SK-N-SH (cell line): ENCODE results near the gene RFPL1. TPM values are rescaled to one million over a fixed set of nuclear protein-coding genes. Genes with fewer than 3 reads are reported as not detected.

Experiments used
- CTCF ChIA-PET: fragments of 300-600, 350-600 bp; formaldehyde crosslinking; extraction: SDS; loops from one replicate; lab custom pipeline; 2021; lab: Yijun Ruan, JAX
- POLR2A ChIA-PET: fragments of 350-600 bp; sonication (Branson Sonifier 250); formaldehyde crosslinking; extraction: SDS; loops from one replicate; lab custom pipeline; 2020; ENCODE audit warnings: antibody characterized with exemption, inconsistent platforms; lab: Yijun Ruan, JAX
- DNase-seq: peaks from one replicate; pipeline ENCODE4 v3.0.0; 2012
- H2AFZ ChIP-seq: fragments of 200-600 bp; sonication (generic); 2 replicates; pipeline ENCODE4 v1.8.1; 2016; ENCODE audit warnings: antibody characterized with exemption, mild to moderate bottlenecking, low read depth
- H3F3A ChIP-seq: fragments of 200-600 bp; sonication (generic); replicated peaks from 2 replicates; pipeline ENCODE3; 2016; ENCODE audit warnings: antibody characterized with exemption, mild to moderate bottlenecking; ENCODE audit not compliant: insufficient read depth
- H3K27ac ChIP-seq, 2 experiments: fragments of 200-500 bp in 1 of 2; fragments of 200-600 bp in 1 of 2; sonication (Bioruptor generic) in 1 of 2; sonication (generic), shearing (Covaris generic) in 1 of 2; 2 replicates each; pipeline versions ENCODE4 v1.5.1 to v1.6.1; 2014 to 2016; ENCODE audit warnings: low read depth in 2 of 2, inconsistent platforms in 1 of 2, low read length in 1 of 2, mild to moderate bottlenecking in 1 of 2, mixed read lengths in 1 of 2
- H3K27me3 ChIP-seq: fragments of 200-600 bp; sonication (generic), shearing (Covaris generic); 2 replicates; pipeline ENCODE4 v1.6.1; 2016; ENCODE audit warnings: mixed run types; ENCODE audit not compliant: insufficient read depth
- H3K36me3 ChIP-seq, 2 experiments: fragments of 200-500 bp in 1 of 2; fragments of 200-600 bp in 1 of 2; sonication (Bioruptor generic) in 1 of 2; sonication (generic) in 1 of 2; replicated peaks in 1 of 2; 2 replicates each; pipeline versions ENCODE3 to v1.5.1; 2014 to 2016; ENCODE audit warnings: low read length in 1 of 2, mild to moderate bottlenecking in 1 of 2; ENCODE audit not compliant: insufficient read depth in 2 of 2, control insufficient read depth in 1 of 2
- H3K4me1 ChIP-seq, 2 experiments: fragments of 200-500 bp in 1 of 2; fragments of 200-600 bp in 1 of 2; sonication (Bioruptor generic) in 1 of 2; sonication (generic), shearing (Covaris generic) in 1 of 2; 2 replicates each; pipeline versions ENCODE4 v1.5.1 to v1.6.1; 2014 to 2016; ENCODE audit warnings: low read depth in 1 of 2, low read length in 1 of 2, mixed run types in 1 of 2; ENCODE audit not compliant: insufficient read depth in 2 of 2, control insufficient read depth in 1 of 2
- H3K4me2 ChIP-seq: fragments of 200-600 bp; sonication (generic), shearing (Covaris generic); 2 replicates; pipeline ENCODE4 v1.6.1; 2017; ENCODE audit warnings: mixed run types
- H3K4me3 ChIP-seq, 2 experiments: fragments of 200-500 bp in 1 of 2; fragments of 200-600 bp in 1 of 2; sonication (Bioruptor generic) in 1 of 2; sonication (generic), shearing (Covaris generic) in 1 of 2; 2 replicates each; pipeline versions ENCODE4 v1.5.1 to v1.8.1; 2014 to 2016; ENCODE audit warnings: low read depth in 2 of 2, inconsistent platforms in 1 of 2, low read length in 1 of 2, mild to moderate bottlenecking in 1 of 2, mixed read lengths in 1 of 2, moderate library complexity in 1 of 2
- H3K79me2 ChIP-seq: fragments of 200-600 bp; sonication (generic); 2 replicates; pipeline ENCODE4 v1.8.1; 2017; ENCODE audit warnings: mild to moderate bottlenecking; ENCODE audit not compliant: insufficient read depth
- H3K9ac ChIP-seq: fragments of 200-600 bp; sonication (generic); 2 replicates; pipeline ENCODE4 v1.6.1; 2017; ENCODE audit warnings: mixed run types
- H3K9me2 ChIP-seq: fragments of 200-600 bp; sonication (generic); 2 replicates; pipeline ENCODE4 v1.6.1; 2017; ENCODE audit warnings: mixed run types
- H3K9me3 ChIP-seq: fragments of 200-600 bp; sonication (generic); 2 replicates; pipeline ENCODE4 v1.6.1; 2017; ENCODE audit warnings: mixed run types, mild to moderate bottlenecking, moderate library complexity
- H4K20me1 ChIP-seq: fragments of 200-600 bp; sonication (generic); 2 replicates; pipeline ENCODE4 v1.6.1; 2017; ENCODE audit warnings: mild to moderate bottlenecking, mixed run types; ENCODE audit not compliant: insufficient read depth
- EP300 ChIP-seq, 2 experiments: IDR thresholded peaks; 2 replicates each; pipeline versions ENCODE4 v1.4.0 to v1.6.1; 2012; ENCODE audit warnings: borderline replicate concordance in 1 of 2, low read depth in 1 of 2, low read length in 1 of 2
- FOXJ3 ChIP-seq: sonication (generic); formaldehyde crosslinking; IDR thresholded peaks from 2 replicates; pipeline ENCODE4 v1.5.1; 2020; ENCODE audit warnings: mild to moderate bottlenecking, missing genetic modification reagents
- FOXM1 ChIP-seq: IDR thresholded peaks from 2 replicates; pipeline ENCODE4 v1.4.0; 2012; ENCODE audit warnings: low read depth, mild to moderate bottlenecking
- GATA2 ChIP-seq: sonication (generic); formaldehyde crosslinking; IDR thresholded peaks from 2 replicates; pipeline ENCODE4 v1.5.0; 2020; ENCODE audit warnings: mild to moderate bottlenecking, missing genetic modification reagents
- JUND ChIP-seq: IDR thresholded peaks from 2 replicates; pipeline ENCODE4 v1.4.0; 2012
- MEF2A ChIP-seq: IDR thresholded peaks from 2 replicates; pipeline ENCODE4 v1.4.0; 2012; ENCODE audit warnings: low read depth, borderline replicate concordance
- NFIC ChIP-seq: IDR thresholded peaks from 2 replicates; pipeline ENCODE4 v1.4.0; 2012; ENCODE audit warnings: borderline replicate concordance
- NRF1 ChIP-seq: IDR thresholded peaks from 2 replicates; pipeline ENCODE4 v1.6.1; 2012; ENCODE audit warnings: low read depth, mild to moderate bottlenecking, low read length
- POLR2AphosphoS5 ChIP-seq: IDR thresholded peaks from 2 replicates; pipeline ENCODE4 v1.6.1; 2012; ENCODE audit warnings: low read depth, low read length
- RAD21 ChIP-seq: IDR thresholded peaks from 2 replicates; pipeline ENCODE4 v1.6.1; 2012; ENCODE audit warnings: mild to moderate bottlenecking, low read length
- RCOR1 ChIP-seq: fragments of 150-350 bp; IDR thresholded peaks from 2 replicates; pipeline ENCODE4 v1.6.1; 2017; ENCODE audit warnings: antibody characterized with exemption, low read length
- RFX5 ChIP-seq: IDR thresholded peaks from 2 replicates; pipeline ENCODE4 v1.6.1; 2012; ENCODE audit warnings: mild to moderate bottlenecking, improper control_type of control experiment, low read length
- RXRA ChIP-seq: IDR thresholded peaks from 2 replicates; pipeline ENCODE4 v1.4.0; 2012; ENCODE audit warnings: low read depth, mild to moderate bottlenecking, borderline replicate concordance
- SMC3 ChIP-seq: IDR thresholded peaks from 2 replicates; pipeline ENCODE4 v1.6.1; 2012; ENCODE audit warnings: low read depth, low read length, improper control_type of control experiment
- TCF12 ChIP-seq: IDR thresholded peaks from 2 replicates; pipeline ENCODE4 v1.4.0; 2012
- YY1 ChIP-seq: IDR thresholded peaks from 2 replicates; pipeline ENCODE4 v1.4.0; 2012; ENCODE audit warnings: low read depth, mild to moderate bottlenecking
- WGBS: methylation state at CpG from one replicate; pipeline ENCODE4 v1.1.6; 2017; ENCODE audit warnings: low lambda C conversion rate; 5-methylcytosine and 5-hydroxymethylcytosine counted together
- polyA plus RNA-seq, 3 experiments: library from polyadenylated mRNA; depleted of rRNA; stranded (reverse); fragments of >200 nt; gene quantifications; 2 replicates each; pipeline ENCODE4 v1.2.3, GENCODE V29; 2012
- TF ChIP-seq, protein P1 (sequence below): IDR thresholded peaks from 2 replicates; pipeline ENCODE4 v1.6.1; 2012; ENCODE audit warnings: mild to moderate bottlenecking, low read depth, low read length, moderate library complexity
- TF ChIP-seq, protein P2 (sequence below): fragments of 150-350 bp; IDR thresholded peaks from 2 replicates; pipeline ENCODE4 v1.6.1; 2017; ENCODE audit warnings: antibody characterized with exemption, low read length, low read depth, borderline replicate concordance
- TF ChIP-seq, protein P3 (sequence below): fragments of 150-350 bp; IDR thresholded peaks from 2 replicates; pipeline ENCODE4 v1.6.1; 2016; ENCODE audit warnings: mild to moderate bottlenecking, low read depth, low read length

RFPL1 gene
- polyA plus RNA-seq, 1 of the 3 experiments (the other 2 are of a cell fraction), result not detected

DNA sequence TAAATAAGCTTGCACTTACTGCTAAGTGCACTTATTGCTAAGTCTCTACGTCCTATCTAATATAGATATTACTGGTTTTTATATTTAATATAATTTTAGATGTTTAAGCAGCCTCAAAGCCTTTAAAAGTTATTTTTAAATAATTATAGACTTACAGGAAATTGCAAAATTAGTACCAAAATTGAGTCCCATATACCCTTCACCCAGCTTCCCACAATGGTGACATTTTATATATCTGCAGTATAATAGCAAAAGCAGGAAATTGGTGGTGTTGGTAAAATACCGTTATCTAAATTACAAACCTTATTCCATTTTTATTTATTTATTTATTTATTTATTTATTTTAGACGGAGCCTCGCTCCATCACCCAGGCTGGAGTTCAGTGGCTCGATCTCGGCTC is 48.1 kb upstream of the RFPL1 start:
- Histone ChIP-seq H3K79me2 (peaks cover 35% of the 10 kb centered on the region; the same call in 1 of the 2 replicates), H3F3A (no peaks in the 10 kb centered on the region), H3K9me3 (no peaks in the 10 kb centered on the region), H4K20me1 (no peaks in the 10 kb centered on the region), H3K9me2 (no peaks in the 10 kb centered on the region), H3K4me1 (peaks cover 0 to 2% of the 10 kb centered on the region in 2 experiments; a peak in 2 of 4 replicates), H3K36me3 (peaks cover 0 to 6% of the 10 kb centered on the region in 2 experiments), H3K27me3 (no peaks in the 10 kb centered on the region), H3K4me3 (no peak overlapping the region), H3K9ac (no peak overlapping the region), H2AFZ (no peak overlapping the region), H3K27ac (no peak overlapping the region), H3K4me2 (no peak overlapping the region)
- CTCF ChIA-PET, result interaction anchor here (1.2 to 1.6 kb wide), 2 partner anchors 135 to 698 kb away, joined by 3 read pairs; no protein-coding TSS in a partner anchor
- POLR2A ChIA-PET, result interaction anchor here (0.6 kb wide), 1 partner anchor 90 kb away, joined by 3 read pairs; no protein-coding TSS in a partner anchor
- no peak for DNase-seq
- TF ChIP-seq SMC3, result no peak
- TF ChIP-seq MEF2A, result no peak
- no peak for TF ChIP-seq RFX5
- TF ChIP-seq TCF12, result no peak
- no peak for TF ChIP-seq FOXJ3 (CRISPR knock-in tag)
- TF ChIP-seq NFIC, result no peak
- TF ChIP-seq, protein P1, sequence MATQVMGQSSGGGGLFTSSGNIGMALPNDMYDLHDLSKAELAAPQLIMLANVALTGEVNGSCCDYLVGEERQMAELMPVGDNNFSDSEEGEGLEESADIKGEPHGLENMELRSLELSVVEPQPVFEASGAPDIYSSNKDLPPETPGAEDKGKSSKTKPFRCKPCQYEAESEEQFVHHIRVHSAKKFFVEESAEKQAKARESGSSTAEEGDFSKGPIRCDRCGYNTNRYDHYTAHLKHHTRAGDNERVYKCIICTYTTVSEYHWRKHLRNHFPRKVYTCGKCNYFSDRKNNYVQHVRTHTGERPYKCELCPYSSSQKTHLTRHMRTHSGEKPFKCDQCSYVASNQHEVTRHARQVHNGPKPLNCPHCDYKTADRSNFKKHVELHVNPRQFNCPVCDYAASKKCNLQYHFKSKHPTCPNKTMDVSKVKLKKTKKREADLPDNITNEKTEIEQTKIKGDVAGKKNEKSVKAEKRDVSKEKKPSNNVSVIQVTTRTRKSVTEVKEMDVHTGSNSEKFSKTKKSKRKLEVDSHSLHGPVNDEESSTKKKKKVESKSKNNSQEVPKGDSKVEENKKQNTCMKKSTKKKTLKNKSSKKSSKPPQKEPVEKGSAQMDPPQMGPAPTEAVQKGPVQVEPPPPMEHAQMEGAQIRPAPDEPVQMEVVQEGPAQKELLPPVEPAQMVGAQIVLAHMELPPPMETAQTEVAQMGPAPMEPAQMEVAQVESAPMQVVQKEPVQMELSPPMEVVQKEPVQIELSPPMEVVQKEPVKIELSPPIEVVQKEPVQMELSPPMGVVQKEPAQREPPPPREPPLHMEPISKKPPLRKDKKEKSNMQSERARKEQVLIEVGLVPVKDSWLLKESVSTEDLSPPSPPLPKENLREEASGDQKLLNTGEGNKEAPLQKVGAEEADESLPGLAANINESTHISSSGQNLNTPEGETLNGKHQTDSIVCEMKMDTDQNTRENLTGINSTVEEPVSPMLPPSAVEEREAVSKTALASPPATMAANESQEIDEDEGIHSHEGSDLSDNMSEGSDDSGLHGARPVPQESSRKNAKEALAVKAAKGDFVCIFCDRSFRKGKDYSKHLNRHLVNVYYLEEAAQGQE, result no peak
- TF ChIP-seq, protein P2, sequence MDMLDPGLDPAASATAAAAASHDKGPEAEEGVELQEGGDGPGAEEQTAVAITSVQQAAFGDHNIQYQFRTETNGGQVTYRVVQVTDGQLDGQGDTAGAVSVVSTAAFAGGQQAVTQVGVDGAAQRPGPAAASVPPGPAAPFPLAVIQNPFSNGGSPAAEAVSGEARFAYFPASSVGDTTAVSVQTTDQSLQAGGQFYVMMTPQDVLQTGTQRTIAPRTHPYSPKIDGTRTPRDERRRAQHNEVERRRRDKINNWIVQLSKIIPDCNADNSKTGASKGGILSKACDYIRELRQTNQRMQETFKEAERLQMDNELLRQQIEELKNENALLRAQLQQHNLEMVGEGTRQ, result no peak
- TF ChIP-seq GATA2 (CRISPR knock-in tag), result no peak
- TF ChIP-seq NRF1, result no peak
- TF ChIP-seq RAD21, result no peak
- TF ChIP-seq POLR2AphosphoS5, result no peak
- 97% methylated on average over 6 of the region's 6 CpGs for WGBS

DNA sequence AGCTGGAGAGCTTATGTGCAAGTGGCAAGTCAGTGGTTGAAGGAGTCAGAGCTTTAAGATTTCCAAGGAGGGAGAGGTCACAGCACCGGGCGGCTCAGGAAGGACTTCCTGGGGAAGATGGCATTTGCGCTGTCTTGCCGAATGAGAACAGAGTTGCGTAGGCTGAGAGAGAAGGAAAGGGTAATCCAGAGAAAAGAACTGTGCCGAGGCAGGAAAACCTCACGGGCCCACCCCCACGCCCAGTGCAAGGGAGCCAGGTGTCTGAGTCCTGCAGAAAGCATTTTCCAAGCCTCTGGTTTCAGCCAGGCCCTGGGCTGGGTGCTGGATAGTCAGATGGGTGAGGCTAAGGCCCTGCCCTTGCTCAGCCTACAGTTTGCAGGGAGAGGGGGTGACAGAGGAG is 46.8 kb upstream of the RFPL1 start:
- Histone ChIP-seq H4K20me1 (no peaks in the 10 kb centered on the region), H3K4me2 (no peak overlapping the region), H3K36me3 (peaks cover 0 to 2% of the 10 kb centered on the region in 2 experiments), H3K9me2 (no peaks in the 10 kb centered on the region), H3K4me3 (no peak overlapping the region), H3K9me3 (no peaks in the 10 kb centered on the region), H3F3A (no peaks in the 10 kb centered on the region), H2AFZ (no peak overlapping the region), H3K9ac (no peak overlapping the region), H3K79me2 (peaks cover 22% of the 10 kb centered on the region; the same call in 1 of the 2 replicates), H3K27ac (no peak overlapping the region), H3K4me1 (peaks cover 0 to 5% of the 10 kb centered on the region in 2 experiments; a peak in 2 of 4 replicates), H3K27me3 (no peaks in the 10 kb centered on the region)
- ChIA-PET POLR2A (no interaction called here), CTCF (no interaction called here)
- no peak for DNase-seq
- WGBS, result 90% methylated on average over 8 of the region's 8 CpGs
- no peak for TF ChIP-seq MEF2A
- TF ChIP-seq FOXM1, result no peak
- TF ChIP-seq RFX5, result no peak
- TF ChIP-seq EP300 (IDR thresholded peaks at IDR 0.05; ENCODE audit: borderline replicate concordance in 1 of 2, low read depth in 1 of 2, low read length in 1 of 2), result no peak
- TF ChIP-seq GATA2 (CRISPR knock-in tag), result no peak
- no peak for TF ChIP-seq YY1
- TF ChIP-seq NFIC, result no peak
- TF ChIP-seq, protein P3, sequence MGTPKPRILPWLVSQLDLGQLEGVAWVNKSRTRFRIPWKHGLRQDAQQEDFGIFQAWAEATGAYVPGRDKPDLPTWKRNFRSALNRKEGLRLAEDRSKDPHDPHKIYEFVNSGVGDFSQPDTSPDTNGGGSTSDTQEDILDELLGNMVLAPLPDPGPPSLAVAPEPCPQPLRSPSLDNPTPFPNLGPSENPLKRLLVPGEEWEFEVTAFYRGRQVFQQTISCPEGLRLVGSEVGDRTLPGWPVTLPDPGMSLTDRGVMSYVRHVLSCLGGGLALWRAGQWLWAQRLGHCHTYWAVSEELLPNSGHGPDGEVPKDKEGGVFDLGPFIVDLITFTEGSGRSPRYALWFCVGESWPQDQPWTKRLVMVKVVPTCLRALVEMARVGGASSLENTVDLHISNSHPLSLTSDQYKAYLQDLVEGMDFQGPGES, result no peak
- no peak for TF ChIP-seq RCOR1
- TF ChIP-seq, protein P1, result no peak
- no peak for TF ChIP-seq RAD21
- no peak for TF ChIP-seq NRF1
- no peak for TF ChIP-seq JUND
- no peak for TF ChIP-seq RXRA
